ENCODE measurements around the gene PPP1R27. TPM values are rescaled to one million over a fixed set of nuclear protein-coding genes. Genes with fewer than 3 reads are reported as not detected.

Gene PPP1R27
- total and polyA plus RNA-seq, 4 donors, result 0.31 to 0.35 TPM; not detected in 2

- no peak for DNase-seq (ENCODE audit: low spot score)
- peaks cover 21 to 76% (median 53%) of the 10 kb centered on the region in 4 donors for H3K4me1 ChIP-seq (ENCODE audit: control insufficient read depth in 4 of 4, insufficient read depth in 4 of 4, low read length in 3 of 4)
- 38% methylated on average over 28 of the region's 28 CpGs for WGBS
- no peaks in the 10 kb centered on the region for H3K9me3 ChIP-seq (ENCODE audit: control insufficient read depth in 4 of 4, low read length in 3 of 4)
- TF ChIP-seq ATF3 (IDR thresholded peaks at IDR 0.05), result no peak
- peak in 1 of 2 donors; percentile 2 for TF ChIP-seq EGR1 (IDR thresholded peaks at IDR 0.05; ENCODE audit: low read depth in 2 of 2)
- H3K36me3 ChIP-seq (ENCODE audit: control insufficient read depth in 4 of 4, insufficient read depth in 3 of 4, low read depth in 1 of 4, low read length in 3 of 4), result peaks cover 0 to 6% (median 2%) of the 10 kb centered on the region in 4 donors
- no peaks in the 10 kb centered on the region for H3K27me3 ChIP-seq (ENCODE audit: control insufficient read depth in 4 of 4, insufficient read depth in 4 of 4, low read length in 3 of 4)
- peak overlapping the region; percentile 92 to 95 for H3K27ac ChIP-seq (ENCODE audit: low read depth in 1 of 2, low read length in 2 of 2)
- H3K4me3 ChIP-seq (ENCODE audit: low read depth in 1 of 3, low read length in 3 of 3), result no peak overlapping the region
- H3K9ac ChIP-seq (ENCODE audit: low read depth in 1 of 2, low read length in 2 of 2), result no peak overlapping the region
Observed at GRCh38 chr17:81867991-81868673, 33.3 kb upstream of the PPP1R27 start.

GRCh38 chr17:81867170-81867990, 32.5 kb upstream of the PPP1R27 start:
- H3K36me3 ChIP-seq (ENCODE audit: control insufficient read depth in 4 of 4, insufficient read depth in 3 of 4, low read depth in 1 of 4, low read length in 3 of 4), result peaks cover 0 to 6% (median 2%) of the 10 kb centered on the region in 4 donors
- H3K9me3 ChIP-seq (ENCODE audit: control insufficient read depth in 4 of 4, low read length in 3 of 4), result no peaks in the 10 kb centered on the region
- no peak overlapping the region for H3K4me3 ChIP-seq (ENCODE audit: low read depth in 1 of 3, low read length in 3 of 3)
- WGBS, result 41% methylated on average over 23 of the region's 23 CpGs
- H3K4me1 ChIP-seq (ENCODE audit: control insufficient read depth in 4 of 4, insufficient read depth in 4 of 4, low read length in 3 of 4), result peaks cover 20 to 80% (median 58%) of the 10 kb centered on the region in 4 donors
- TF ChIP-seq TAF1 (conservative IDR thresholded peaks at IDR 0.05) (no peak), RXRA (IDR thresholded peaks at IDR 0.05) (peak; percentile 13 to 36), MAX (IDR thresholded peaks at IDR 0.05) (peak; percentile 16), SP1 (IDR thresholded peaks at IDR 0.05) (no peak), EGR1 (IDR thresholded peaks at IDR 0.05; ENCODE audit: low read depth in 2 of 2) (peak in 1 of 2 donors; percentile 39), HNF4A (conservative IDR thresholded peaks at IDR 0.05) (peak in 1 of 2 donors; percentile 25), ZBTB33 (IDR thresholded peaks at IDR 0.05) (no peak), GABPA (IDR thresholded peaks at IDR 0.05 in 1 of 2, conservative IDR thresholded peaks at IDR 0.05 in 1 of 2) (no peak), FOXA2 (IDR thresholded peaks at IDR 0.05) (no peak), ATF3 (IDR thresholded peaks at IDR 0.05) (no peak)
- H3K9ac ChIP-seq (ENCODE audit: low read depth in 1 of 2, low read length in 2 of 2), result no peak overlapping the region
- H3K27me3 ChIP-seq (ENCODE audit: control insufficient read depth in 4 of 4, insufficient read depth in 4 of 4, low read length in 3 of 4), result no peaks in the 10 kb centered on the region
- no peak for DNase-seq (ENCODE audit: low spot score)
- peak overlapping the region; percentile 92 to 95 for H3K27ac ChIP-seq (ENCODE audit: low read depth in 1 of 2, low read length in 2 of 2)

GRCh38 chr17:81866440-81867169, 31.8 kb upstream of the PPP1R27 start:
- Histone ChIP-seq H3K4me3 (ENCODE audit: low read depth in 1 of 3, low read length in 3 of 3) (no peak overlapping the region), H3K27ac (ENCODE audit: low read depth in 1 of 2, low read length in 2 of 2) (peak overlapping the region; percentile 92 to 95), H3K9ac (ENCODE audit: low read depth in 1 of 2, low read length in 2 of 2) (peak overlapping the region; percentile 29 to 72), H3K36me3 (ENCODE audit: control insufficient read depth in 4 of 4, insufficient read depth in 3 of 4, low read depth in 1 of 4, low read length in 3 of 4) (peaks cover 0 to 6% (median 2%) of the 10 kb centered on the region in 4 donors), H3K27me3 (ENCODE audit: control insufficient read depth in 4 of 4, insufficient read depth in 4 of 4, low read length in 3 of 4) (no peaks in the 10 kb centered on the region), H3K9me3 (ENCODE audit: control insufficient read depth in 4 of 4, low read length in 3 of 4) (no peaks in the 10 kb centered on the region), H3K4me1 (ENCODE audit: control insufficient read depth in 4 of 4, insufficient read depth in 4 of 4, low read length in 3 of 4) (peaks cover 20 to 79% (median 58%) of the 10 kb centered on the region in 4 donors)
- 77% methylated on average over 18 of the region's 18 CpGs for WGBS
- TF ChIP-seq HNF4G (IDR thresholded peaks at IDR 0.05) (no peak), GABPA (IDR thresholded peaks at IDR 0.05 in 1 of 2, conservative IDR thresholded peaks at IDR 0.05 in 1 of 2) (no peak), SP1 (IDR thresholded peaks at IDR 0.05) (no peak), FOXA1 (IDR thresholded peaks at IDR 0.05) (no peak), ATF3 (IDR thresholded peaks at IDR 0.05) (no peak), ZBTB33 (IDR thresholded peaks at IDR 0.05) (no peak)
- no peak for DNase-seq (ENCODE audit: low spot score)

All from liver (tissue), 9 donors.